ENCODE data around the gene CDY2B.
"Not testable (repeated sequence)": the region's sequence is repeated elsewhere in the genome, so short reads cannot be mapped to it uniquely, and the experiment has no call there.

The CDY2B gene, protein sequence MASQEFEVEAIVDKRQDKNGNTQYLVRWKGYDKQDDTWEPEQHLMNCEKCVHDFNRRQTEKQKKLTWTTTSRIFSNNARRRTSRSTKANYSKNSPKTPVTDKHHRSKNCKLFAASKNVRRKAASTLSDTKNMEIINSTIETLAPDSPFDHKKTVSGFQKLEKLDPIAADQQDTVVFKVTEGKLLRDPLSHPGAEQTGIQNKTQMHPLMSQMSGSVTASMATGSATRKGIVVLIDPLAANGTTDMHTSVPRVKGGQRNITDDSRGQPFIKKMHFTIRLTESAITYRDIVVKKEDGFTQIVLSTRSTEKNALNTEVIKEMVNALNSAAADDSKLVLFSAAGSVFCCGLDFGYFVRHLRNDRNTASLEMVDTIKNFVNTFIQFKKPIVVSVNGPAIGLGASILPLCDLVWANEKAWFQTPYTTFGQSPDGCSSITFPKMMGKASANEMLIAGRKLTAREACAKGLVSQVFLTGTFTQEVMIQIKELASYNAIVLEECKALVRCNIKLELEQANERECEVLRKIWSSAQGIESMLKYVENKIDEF

DNA sequence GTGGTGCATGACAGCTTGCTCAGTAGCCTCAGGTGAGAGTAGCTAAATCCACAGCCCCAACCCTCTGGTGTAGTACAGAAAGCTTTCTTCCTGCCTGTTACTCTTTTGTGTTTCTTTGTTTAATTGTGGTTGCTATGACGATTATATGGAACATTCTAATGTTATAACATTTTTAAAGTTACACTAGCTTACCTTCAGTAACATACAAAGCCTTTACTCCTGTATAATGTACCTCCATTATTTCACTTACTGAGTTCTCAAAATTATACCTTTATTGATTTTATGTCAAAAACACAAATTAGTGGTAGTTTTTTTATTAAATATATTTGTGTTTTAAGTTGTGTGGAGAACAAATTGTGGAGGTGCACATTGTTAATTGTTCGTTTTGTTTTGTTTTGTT lies at the start of gene CDY2B:
CDY2B (minus strand) TSS at position 101 of the 400 bp plus-strand sequence. CDS start 328 bp downstream, outside the sequence.
- not testable (repeated sequence) for DNase-seq (ENCODE audit: insufficient read length, low spot score); FAIRE-seq

DNA sequence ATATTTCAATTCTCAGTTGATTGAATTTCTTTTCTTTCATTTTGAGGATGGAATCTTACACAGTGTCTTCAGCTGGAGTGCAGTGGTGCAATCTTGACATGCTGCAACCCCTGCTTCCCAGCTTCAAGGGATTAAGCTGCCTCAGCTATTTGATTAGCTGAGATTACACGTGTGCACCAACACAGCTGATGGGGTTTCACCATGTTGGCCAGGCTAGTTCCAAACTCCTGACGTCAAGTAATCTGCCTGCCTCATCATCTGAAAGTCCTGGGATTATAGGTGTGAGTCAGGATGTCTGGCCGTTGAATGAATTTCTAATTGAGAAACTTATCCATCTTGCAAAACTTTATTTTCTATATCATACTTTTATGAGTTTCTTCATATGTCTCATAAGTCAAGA lies 28.0 kb upstream of the CDY2B start:
- not testable (repeated sequence) for DNase-seq (ENCODE audit: insufficient read length, low spot score); FAIRE-seq

DNA sequence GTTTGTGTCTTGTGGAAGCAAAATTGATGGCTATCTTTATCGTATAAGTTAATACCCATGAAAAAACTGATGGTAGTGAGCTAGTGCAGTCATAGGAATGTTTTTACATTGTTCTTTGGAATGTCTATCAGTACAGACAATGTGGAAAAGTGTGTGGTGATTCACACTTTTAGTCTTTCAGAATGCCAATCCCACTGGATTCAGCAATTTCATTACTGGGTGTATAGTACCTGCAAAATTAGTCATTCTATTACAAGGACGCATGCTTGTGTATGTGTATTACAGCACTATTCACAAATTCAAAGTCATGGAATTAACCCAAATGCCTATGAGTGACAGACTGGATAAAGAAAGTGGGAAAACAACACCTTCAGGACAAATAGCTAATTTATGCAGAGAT lies 27.3 kb upstream of the CDY2B start:
- DNase-seq (ENCODE audit: insufficient read length, low spot score); FAIRE-seq: not testable (repeated sequence)

DNA sequence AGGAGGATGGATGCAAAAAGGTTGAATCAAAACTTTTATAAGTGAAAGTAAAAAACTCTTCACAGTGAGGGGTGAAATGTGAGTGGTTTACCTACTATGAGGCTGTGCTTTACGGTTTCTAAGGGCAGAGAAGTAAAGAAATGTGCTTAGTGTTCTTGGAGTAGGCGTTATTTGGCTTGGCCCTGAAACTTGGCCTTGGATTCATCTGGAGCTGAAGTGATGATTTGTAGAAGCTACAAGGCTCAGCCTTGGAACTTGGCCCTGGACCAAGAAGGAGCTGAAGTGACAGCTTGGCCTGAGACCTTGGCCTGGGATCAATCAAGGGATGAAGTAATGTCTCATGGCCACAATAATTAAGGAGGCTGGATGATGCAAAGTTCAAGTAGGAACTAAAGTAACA lies 1.7 kb upstream of the CDY2B start:
- not testable (repeated sequence) for FAIRE-seq; DNase-seq (ENCODE audit: insufficient read length, low spot score)

DNA sequence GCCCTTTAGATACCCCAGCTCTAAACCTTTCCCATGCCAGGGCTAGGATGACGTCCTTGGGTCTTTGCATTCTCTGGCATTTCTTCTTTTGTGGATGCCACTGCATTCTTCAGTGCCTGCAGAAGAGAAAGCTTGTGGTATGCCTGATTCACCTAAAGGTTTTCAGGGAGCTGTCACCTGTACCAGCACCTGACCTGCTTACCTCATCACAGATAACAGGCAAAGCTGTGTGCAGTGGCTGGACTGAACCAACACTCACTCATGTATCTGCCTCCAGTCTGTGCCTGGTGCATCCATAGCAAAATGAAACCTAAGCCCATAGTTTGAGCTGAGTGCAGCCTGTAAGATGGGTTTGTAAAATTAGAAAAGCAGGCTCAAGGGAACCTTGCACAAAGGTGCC lies 3.3 kb downstream of the CDY2B start:
- not testable (repeated sequence) for FAIRE-seq; DNase-seq (ENCODE audit: insufficient read length, low spot score)

DNA sequence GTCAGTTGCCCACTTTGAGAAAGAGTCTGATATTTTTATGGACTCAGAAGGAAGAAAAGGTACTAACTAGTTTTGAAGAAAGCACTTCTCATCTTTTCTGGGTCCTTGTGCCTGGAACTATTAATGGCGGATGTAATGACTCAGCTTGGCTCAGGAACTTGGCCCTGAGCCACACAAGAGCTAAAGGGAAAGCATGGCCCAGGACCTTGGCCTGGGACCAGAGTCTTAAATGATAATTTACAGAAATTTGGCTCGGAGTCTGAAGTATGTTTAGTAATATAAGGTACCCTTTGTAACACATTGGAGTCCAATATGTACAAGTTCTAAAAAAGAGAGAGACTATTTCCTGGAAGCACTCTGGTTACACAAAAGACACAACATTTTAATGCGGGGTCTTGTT lies 4.6 kb downstream of the CDY2B start:
- not testable (repeated sequence) for FAIRE-seq

DNA sequence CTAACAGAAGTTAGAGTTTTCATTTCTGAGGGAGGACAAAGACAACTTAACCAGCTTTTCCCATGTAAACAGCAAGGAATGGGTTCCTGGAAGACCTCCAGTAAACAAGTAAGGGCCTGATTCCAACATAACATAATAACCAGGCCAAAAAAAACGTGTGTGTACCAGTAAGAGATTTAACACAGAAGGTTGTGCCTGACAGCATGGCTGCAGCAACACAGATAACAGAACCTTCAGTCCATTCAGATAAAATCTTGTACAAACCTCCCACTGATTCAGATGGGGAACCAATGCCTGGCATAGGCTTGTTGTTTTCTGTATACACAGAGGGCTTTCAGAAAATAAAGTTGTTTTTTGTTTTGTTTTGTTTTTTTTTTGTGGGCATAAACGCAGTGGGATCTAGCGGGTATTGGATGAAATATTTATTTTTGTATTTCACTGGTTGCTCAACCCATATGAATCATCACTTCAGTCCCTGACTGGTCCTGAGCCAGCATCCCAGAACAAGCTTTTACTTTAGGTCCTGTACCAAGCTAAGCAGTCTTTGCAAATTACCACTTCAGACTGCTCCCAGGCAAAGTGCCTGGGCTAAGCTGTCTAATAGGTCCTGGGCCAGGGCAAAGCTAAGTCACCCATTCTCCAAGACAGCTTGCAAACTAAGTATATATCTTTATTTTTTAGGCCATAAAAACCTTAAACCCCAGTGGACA lies 8.7 kb downstream of the CDY2B start:
- not testable (repeated sequence) for DNase-seq (ENCODE audit: insufficient read length, low spot score); FAIRE-seq

More for the DNA sequence above, 4.6 kb downstream of the CDY2B start:
- not testable (repeated sequence) for DNase-seq (ENCODE audit: insufficient read length, low spot score)

DNA sequence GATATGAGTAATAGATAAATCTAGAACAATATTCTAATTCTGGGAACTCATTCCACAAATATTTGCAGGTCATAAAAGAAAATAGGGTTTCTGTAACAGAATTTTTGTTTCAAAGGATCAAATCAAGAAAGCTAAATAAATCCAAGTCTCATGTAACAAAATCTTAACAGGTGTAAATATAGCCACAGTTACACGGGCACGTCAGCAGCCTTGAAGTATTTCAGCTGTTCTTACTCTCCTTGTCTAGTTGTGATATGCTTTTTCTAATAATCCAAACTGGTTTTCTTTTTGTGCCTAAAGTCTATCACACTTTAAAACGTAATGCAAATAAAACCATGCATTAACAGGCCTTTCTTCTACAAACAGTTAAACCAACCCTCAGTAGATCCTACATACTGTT lies 9.3 kb downstream of the CDY2B start:
- not testable (repeated sequence) for FAIRE-seq

DNA sequence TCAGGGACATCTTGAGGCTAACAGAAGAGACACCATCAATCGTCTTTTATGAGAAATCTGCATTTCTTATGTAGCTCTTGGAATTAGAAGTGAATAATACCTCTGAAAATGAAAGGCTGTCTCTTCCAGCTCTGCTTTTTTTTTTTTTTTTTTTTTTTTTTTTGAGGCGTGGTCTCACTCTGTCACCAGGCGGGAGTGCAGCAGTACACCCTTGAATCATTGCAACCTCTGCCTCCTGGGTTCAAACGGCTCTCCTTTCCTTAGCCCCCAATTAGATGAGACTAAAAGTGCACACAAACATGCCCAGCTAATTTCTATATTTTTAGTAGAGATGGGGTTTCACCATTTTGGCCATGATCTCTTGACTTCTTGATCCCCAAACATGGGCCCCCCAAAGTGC lies 12.2 kb downstream of the CDY2B start:
- DNase-seq (ENCODE audit: insufficient read length, low spot score); FAIRE-seq: not testable (repeated sequence)

More for the DNA sequence above, 9.3 kb downstream of the CDY2B start:
- not testable (repeated sequence) for DNase-seq (ENCODE audit: insufficient read length, low spot score)

DNA sequence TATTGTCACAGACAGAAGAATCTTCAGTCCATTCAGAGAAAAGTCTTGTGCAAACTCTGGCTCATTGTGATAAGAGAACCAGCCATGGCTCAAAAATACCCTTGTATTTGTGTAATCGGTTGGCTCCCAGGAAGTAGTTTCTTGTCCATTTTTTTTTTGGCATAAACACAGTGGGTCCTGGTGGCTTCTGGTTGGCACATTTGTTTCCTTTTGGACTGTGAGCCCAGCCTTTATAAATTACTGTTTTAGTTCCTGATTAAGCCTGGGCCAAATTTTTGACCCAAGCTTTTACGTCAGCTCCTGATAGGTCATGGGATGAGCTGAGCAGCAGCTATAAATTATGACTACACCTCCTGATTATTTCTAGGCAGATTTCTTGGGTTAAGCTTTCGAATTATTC lies 19.4 kb downstream of the CDY2B start:
- FAIRE-seq; DNase-seq (ENCODE audit: insufficient read length, low spot score): not testable (repeated sequence)

DNA sequence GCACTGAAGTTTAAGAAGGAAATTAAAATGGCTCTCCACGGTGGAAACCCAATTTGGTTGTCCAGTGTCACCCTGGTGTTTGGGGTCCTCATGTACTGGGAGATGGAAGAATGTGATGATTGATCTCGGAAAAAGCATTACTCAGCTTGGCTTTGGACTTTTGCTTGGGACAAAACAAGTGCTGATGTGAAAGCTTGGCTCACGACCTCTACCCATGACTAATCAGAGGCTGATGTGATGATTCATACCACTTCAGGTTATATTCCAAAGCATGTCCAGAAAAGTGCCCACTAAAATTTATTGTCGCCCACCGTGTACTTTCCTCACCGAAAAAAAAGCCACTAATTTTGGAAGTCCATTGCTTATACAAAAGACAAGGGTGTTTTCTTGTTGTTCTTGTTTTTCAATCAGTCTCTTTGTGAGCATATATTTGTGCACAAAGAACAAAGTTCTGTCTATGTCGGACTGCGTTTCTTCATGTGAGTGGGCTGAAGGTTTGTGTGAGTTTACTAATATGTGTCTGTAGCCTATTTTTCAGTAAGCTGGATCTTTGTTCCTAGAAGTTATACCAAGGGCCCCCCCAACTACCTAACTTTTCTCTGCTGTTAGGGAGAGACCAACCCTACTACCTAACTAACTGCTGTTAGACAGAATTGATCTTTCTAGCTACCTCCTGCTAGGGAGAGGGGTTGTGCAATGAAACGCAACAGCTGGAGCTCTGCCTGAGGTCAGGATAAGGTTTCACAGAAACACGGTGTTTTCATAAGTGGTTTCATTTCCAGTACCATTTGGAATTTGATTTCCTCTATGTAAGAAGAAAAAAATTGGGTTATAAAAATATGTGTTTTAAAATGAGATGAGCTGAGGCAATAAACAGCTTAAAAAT lies 22.8 kb downstream of the CDY2B start:
- DNase-seq (ENCODE audit: insufficient read length, low spot score); FAIRE-seq: not testable (repeated sequence)

DNA sequence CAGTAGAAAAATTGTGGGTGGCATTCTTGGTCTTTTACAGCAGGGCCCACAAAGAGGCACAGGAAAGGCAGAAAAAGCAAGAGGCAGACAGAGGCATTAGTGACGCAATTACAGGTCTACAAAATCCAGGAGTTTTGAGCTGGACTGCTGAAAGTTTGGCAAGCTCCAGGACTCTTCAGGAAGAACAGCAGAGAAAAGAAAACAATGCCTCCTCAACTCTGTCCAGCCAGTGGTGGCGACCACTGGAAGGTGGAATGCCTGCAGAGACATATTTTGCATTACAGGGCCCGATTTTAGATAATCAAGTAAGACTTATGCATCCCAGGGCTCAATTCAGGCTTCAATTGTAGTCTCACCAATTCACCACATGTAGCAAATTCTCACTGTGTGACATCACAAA lies 23.5 kb downstream of the CDY2B start:
- FAIRE-seq: not testable (repeated sequence)

DNA sequence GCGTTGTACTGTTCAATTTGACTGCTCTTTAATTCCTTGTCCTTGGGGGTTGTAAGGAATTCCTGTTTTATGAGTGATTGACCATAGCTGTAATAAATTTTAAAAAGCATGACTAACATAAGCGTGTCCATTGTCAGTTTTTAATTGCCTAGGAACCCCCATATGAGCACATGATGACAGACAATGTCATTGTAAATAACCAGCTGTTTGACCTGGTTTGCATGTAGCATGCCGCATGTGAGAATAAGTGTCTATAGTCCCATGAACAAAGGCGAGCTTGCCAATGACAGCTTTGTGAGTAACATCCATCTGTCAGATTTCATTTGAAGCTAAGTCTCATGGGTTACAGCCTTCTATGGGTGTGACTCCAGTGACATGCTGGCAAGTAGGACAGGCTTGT lies 30.9 kb downstream of the CDY2B start:
- FAIRE-seq; DNase-seq (ENCODE audit: insufficient read length, low spot score): not testable (repeated sequence)

More for the DNA sequence above, 23.5 kb downstream of the CDY2B start:
- not testable (repeated sequence) for DNase-seq (ENCODE audit: insufficient read length, low spot score)

DNA sequence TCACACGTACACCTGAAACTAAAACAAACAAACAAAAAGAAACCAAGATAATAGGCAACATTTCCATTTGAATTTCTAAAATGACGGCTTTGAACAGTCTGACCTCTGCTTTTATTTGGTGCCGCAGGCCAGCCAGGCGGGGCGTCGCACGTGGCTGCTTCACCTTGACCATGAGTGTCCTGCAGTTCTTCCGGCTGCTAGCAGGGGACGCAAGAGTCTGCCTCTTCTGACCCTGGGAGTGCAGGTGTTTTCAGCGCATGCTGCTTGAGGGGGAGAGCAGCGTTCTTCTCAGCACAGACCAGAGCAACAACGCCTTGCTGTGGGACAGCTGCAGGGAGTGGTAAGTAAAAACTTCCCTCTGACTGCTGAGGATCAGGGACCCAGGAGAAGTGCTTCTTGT lies 47.9 kb downstream of the CDY2B start:
- not testable (repeated sequence) for DNase-seq (ENCODE audit: insufficient read length, low spot score); FAIRE-seq
